ENCODE results near the gene ATP6V1C2.

DNA sequence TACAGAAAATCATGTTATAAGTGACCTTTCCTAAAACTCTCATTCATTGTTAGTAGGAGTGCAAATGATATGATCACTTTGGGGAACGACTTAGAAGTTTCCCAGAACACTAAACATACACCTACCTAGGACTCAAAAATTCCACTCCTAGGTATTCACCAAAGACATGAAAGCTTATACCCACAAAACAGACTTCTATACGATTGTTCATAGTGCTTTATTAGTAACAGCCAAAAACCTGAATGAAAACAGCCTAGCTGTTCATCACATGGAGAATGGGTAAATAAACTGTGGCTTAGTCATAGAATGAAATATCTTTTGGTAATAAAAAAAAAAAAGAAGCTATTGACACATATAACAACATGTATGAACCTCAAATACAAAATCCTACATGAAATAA is 40.5 kb upstream of the ATP6V1C2 start:
- TF ChIP-seq POLR2A (IDR thresholded peaks at IDR 0.05), result no peak
- TF ChIP-seq, protein P1, sequence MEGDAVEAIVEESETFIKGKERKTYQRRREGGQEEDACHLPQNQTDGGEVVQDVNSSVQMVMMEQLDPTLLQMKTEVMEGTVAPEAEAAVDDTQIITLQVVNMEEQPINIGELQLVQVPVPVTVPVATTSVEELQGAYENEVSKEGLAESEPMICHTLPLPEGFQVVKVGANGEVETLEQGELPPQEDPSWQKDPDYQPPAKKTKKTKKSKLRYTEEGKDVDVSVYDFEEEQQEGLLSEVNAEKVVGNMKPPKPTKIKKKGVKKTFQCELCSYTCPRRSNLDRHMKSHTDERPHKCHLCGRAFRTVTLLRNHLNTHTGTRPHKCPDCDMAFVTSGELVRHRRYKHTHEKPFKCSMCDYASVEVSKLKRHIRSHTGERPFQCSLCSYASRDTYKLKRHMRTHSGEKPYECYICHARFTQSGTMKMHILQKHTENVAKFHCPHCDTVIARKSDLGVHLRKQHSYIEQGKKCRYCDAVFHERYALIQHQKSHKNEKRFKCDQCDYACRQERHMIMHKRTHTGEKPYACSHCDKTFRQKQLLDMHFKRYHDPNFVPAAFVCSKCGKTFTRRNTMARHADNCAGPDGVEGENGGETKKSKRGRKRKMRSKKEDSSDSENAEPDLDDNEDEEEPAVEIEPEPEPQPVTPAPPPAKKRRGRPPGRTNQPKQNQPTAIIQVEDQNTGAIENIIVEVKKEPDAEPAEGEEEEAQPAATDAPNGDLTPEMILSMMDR (IDR thresholded peaks at IDR 0.05), result no peak
